CD4-positive, alpha-beta T cell treated with Interleukin-10 for 1 hour (primary cell): ENCODE results near the gene ADCY9.

Experiments used
- DNase-seq: peaks from one replicate; pipeline ENCODE4 v3.0.0-alpha.2; 2020

ADCY9 gene

DNA sequence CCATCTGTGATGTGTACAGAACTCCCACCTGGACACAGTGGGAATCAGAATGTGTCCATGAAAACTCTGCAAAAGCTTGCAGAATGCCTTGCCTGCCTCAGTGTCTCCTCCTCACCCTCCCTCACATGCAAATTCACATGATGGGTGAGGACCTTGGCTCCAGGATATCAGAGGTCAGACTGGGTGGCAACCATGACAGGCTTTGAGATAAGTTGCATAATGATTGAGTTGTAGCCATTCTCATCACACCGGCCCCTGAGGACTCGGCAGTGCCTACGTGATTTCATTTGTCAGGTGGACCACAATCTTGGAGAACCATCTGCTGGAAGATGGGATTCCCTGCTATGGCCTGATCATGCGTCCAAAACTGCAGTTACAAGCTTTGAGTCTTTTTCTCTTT lies 3.9 kb upstream of the ADCY9 start:
- DNase-seq, result no peak

DNA sequence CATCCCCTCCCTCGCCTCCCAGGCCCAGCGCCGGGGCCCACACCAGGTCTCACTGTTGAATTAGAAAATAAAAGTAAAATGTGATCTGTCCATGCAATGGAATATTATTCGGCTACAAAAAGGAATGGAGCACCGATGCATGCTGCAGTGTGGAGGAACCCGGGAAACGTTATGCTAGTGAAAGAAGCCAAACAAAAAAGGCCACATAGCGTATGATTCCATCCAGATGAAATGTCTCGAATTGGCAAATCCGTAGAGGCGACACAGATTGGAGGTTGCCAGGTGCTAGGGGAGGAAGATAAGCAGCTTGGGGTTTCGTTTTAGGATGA lies 972 bp upstream of the ADCY9 start:
- no peak for DNase-seq

- DNase-seq, result no peak
Measured at GRCh38 chr16:4115949-4116318, 308 bp downstream of the ADCY9 start.

- DNase-seq, result peak; percentile 35
Measured at GRCh38 chr16:4115209-4115948, 863 bp downstream of the ADCY9 start.

DNA sequence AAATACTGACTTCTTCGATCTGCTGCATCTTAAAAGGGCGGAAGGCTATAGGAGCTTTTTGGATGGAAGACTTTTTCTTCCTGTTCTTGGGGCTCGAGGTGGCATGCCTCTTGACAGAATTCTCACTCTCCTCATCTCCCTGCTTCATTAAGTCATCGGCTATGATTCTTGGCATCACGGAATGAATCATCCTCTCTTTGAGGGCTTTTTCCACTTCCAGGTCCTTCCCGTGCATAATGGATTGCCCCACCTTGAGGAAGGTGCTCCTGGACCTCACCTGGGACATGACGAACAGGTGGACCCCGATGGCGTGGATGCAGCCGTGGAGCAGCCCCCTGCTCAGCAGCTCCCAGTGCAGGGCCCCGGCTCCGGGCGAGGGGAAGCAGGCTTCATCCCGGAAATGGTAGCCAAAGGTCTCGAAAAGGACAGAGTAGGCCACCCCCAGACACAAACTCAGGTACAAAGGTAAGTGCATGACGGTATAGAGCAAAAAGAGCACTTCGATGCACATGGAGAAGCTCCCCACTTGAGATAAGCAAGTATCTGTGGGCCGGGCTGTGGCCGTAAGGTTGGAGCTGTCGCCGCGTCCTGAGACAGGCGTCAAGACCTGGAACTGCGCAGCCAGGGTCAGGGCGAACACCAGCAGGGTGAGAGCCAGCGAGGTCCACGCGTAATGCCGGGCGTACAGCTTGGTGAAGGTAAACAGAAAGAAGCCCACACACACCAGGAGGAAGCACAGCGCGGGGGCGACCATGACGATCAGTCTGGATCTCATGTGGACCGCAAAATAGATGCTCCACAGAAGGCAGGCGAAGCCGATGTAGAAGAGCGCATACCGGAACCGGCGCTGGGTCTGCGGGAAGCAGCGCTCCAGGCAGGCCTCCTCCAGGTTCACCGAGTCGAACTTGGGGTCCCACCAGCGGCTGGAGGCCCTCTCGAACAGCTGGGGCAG lies 1.7 kb downstream of the ADCY9 start:
- no peak for DNase-seq

GRCh38 chr16:4113358-4114256 lies 2.6 kb downstream of the ADCY9 start:
- DNase-seq, result no peak

DNA sequence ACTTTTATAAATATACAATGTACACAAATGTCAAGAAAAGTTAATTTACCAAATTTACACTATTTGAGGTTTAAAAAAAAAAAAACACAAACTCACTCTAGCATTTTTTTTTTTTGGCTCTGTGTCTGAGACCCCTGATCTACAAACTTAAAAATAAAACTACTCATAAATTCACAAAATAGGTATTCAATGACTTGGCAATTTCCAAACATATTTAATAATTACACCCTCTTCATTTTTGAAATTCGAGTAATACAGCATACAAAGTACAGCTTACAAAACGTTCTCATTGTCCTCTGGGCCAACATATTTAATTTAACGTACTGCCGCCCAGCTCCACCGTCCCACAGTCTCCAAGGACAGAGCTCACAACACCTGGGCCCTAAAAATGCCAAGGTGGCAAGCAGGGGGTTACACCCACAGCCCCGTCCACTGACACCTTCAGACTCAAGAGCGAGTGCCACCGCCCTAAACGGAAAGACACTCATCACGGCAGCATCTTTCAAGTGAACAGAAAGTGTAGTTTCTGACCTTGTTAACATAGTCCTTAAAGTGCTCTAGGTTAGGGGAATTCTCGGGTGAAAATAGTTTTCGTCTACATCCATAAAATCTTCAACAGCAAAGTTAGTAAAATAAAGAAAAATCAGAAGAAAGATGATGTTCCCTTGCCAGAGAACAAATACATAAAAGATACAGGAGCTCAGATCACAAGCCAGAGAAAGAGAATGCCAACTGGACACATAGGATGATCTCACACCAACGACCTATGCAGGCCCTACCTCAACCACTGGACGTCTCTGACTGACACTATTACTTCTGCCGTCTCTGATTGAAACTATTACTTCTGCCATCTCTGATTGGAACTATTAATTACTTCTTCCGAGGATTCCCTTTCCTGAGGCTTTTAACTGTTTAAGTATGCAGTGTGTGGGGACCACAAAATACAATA lies 4.2 kb downstream of the ADCY9 start:
- peak; percentile 7 for DNase-seq

GRCh38 chr16:4110680-4111079 lies 5.6 kb downstream of the ADCY9 start:
- no peak for DNase-seq

- no peak for DNase-seq
Measured at GRCh38 chr16:4110065-4110464, 6.2 kb downstream of the ADCY9 start.

DNA sequence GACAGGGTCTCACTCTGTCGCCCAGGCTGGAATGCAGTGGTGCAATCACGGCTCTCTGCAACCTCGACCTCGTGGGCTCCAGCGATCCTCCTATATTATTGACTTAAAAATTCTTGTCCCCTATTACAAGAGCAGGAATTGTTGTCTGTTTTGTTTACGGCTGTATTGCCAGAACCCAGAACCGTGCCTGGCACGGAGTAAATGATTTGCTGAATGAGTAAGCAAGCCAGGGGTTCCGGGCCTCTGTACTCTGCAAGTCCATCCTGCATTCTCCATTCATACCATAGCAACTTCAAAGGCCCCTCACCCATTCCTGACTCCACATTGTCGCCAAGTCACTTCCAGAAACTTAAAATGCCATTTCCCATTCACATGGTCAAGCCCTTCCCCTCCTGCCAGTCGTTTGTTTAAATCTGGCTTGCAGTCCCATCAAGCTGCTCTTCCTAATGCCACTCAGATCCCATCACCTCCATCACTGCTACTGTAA lies 6.9 kb downstream of the ADCY9 start:
- DNase-seq, result no peak

- DNase-seq, result no peak
Measured at GRCh38 chr16:4106516-4106915, 9.7 kb downstream of the ADCY9 start.

- DNase-seq, result no peak
Measured at GRCh38 chr16:4105848-4106247, 10.4 kb downstream of the ADCY9 start.

- DNase-seq, result no peak
Measured at GRCh38 chr16:4103745-4104144, 12.5 kb downstream of the ADCY9 start.

GRCh38 chr16:4101421-4102219 lies 14.6 kb downstream of the ADCY9 start:
- DNase-seq, result no peak

DNA sequence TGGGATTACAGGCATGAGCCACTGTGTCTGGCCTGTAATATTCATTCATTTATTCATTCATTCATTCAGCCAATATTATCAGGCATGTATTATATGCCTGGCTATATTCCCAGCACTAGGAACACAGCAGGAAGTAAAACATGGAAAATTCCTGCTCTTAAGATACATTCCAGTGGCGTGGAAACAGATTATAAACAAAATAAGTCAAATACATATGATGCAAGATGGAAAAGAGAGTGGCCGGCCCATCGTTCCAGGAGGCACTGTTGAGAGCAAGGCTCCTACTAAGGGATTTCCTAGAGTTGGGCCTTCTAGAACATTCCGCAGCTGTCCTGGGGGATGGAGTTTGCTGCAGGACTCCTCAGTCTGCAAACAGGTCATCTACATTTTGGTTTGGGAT lies 17.7 kb downstream of the ADCY9 start:
- no peak for DNase-seq

- DNase-seq, result no peak
Measured at GRCh38 chr16:4097826-4098240, 18.4 kb downstream of the ADCY9 start.

GRCh38 chr16:4096509-4096908 lies 19.7 kb downstream of the ADCY9 start:
- no peak for DNase-seq

- no peak for DNase-seq
Measured at GRCh38 chr16:4094127-4094773, 22.0 kb downstream of the ADCY9 start.

GRCh38 chr16:4093495-4094126 lies 22.6 kb downstream of the ADCY9 start:
- DNase-seq, result no peak
